Measurements from ENCODE around the gene NHERF2.

The NHERF2 gene

GRCh38 chr16:2064368-2064945, 37.8 kb downstream of the NHERF2 start:
- no peak for DNase-seq

GRCh38 chr16:2066139-2066538, 39.4 kb downstream of the NHERF2 start:
- DNase-seq, result no peak

GRCh38 chr16:2070576-2071453, 44.1 kb downstream of the NHERF2 start:
- DNase-seq, result no peak

GRCh38 chr16:2071454-2072202, 44.9 kb downstream of the NHERF2 start:
- no peak for DNase-seq

- DNase-seq, result no peak
Observed at GRCh38 chr16:2072926-2073325, 46.2 kb downstream of the NHERF2 start.

- no peak for DNase-seq
Observed at GRCh38 chr16:2074071-2074470, 47.4 kb downstream of the NHERF2 start.

GRCh38 chr16:2075631-2076030, 48.9 kb downstream of the NHERF2 start:
- no peak for DNase-seq

- DNase-seq, result no peak
Observed at GRCh38 chr16:2076072-2076865, 49.6 kb downstream of the NHERF2 start.

GRCh38 chr16:2077016-2077415, 50.3 kb downstream of the NHERF2 start:
- DNase-seq, result no peak

- DNase-seq, result no peak
Observed at GRCh38 chr16:2077696-2078095, 51.0 kb downstream of the NHERF2 start.

GRCh38 chr16:2078096-2078495, 51.4 kb downstream of the NHERF2 start:
- no peak for DNase-seq

- DNase-seq, result no peak
Observed at GRCh38 chr16:2078691-2079090, 52.0 kb downstream of the NHERF2 start.

- no peak for DNase-seq
Observed at GRCh38 chr16:2079311-2079800, 52.7 kb downstream of the NHERF2 start.

- no peak for DNase-seq
Observed at GRCh38 chr16:2079991-2080390, 53.3 kb downstream of the NHERF2 start.

GRCh38 chr16:2081201-2082084, 54.7 kb downstream of the NHERF2 start:
- DNase-seq, result no peak

- DNase-seq, result no peak
Observed at GRCh38 chr16:2082171-2082982, 55.7 kb downstream of the NHERF2 start.

- DNase-seq, result no peak
Observed at GRCh38 chr16:2082983-2083364, 56.3 kb downstream of the NHERF2 start.

GRCh38 chr16:2083409-2083808, 56.7 kb downstream of the NHERF2 start:
- no peak for DNase-seq

GRCh38 chr16:2083876-2084780, 57.4 kb downstream of the NHERF2 start:
- DNase-seq, result no peak
